ENCODE data around the gene ZNF792.
A peak's percentile ranks its signal among the peaks of the same experiment; 100 is the strongest.

DNA sequence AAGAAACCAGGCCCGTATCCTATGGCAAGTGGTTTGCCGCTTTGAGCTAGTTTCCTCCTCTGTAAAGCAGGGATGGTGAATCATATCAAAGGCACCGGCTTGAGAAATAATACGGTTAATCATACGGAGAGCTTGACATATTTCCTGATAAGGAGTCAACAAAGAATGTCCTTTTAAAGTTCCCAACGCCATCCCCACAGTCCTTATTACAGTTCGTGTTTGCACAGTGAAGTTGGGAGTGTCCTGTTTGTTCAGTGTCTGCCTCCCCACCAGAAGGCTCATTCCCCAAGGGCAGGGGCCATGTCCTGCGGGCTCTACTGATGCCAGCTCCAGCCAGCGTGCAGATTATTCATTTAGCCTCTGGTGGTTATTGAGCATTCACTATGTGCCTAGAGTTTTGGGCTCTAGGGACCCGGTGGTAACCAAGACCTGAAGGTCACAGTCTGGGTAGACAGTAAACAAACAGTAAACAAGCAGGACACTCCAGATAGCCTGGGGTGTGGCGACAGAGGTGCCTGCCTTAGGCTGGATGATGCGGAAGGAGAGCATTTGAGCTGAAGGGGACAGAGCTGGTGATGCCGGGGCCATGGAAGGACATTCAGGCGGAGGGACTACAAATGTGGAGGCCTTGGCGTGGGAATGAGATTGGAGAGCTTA, 42.4 kb upstream of the ZNF792 start:
- TF ChIP-seq, protein P1, sequence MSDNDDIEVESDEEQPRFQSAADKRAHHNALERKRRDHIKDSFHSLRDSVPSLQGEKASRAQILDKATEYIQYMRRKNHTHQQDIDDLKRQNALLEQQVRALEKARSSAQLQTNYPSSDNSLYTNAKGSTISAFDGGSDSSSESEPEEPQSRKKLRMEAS (IDR thresholded peaks at IDR 0.05), result peak; percentile 95
- TF ChIP-seq, protein P2, sequence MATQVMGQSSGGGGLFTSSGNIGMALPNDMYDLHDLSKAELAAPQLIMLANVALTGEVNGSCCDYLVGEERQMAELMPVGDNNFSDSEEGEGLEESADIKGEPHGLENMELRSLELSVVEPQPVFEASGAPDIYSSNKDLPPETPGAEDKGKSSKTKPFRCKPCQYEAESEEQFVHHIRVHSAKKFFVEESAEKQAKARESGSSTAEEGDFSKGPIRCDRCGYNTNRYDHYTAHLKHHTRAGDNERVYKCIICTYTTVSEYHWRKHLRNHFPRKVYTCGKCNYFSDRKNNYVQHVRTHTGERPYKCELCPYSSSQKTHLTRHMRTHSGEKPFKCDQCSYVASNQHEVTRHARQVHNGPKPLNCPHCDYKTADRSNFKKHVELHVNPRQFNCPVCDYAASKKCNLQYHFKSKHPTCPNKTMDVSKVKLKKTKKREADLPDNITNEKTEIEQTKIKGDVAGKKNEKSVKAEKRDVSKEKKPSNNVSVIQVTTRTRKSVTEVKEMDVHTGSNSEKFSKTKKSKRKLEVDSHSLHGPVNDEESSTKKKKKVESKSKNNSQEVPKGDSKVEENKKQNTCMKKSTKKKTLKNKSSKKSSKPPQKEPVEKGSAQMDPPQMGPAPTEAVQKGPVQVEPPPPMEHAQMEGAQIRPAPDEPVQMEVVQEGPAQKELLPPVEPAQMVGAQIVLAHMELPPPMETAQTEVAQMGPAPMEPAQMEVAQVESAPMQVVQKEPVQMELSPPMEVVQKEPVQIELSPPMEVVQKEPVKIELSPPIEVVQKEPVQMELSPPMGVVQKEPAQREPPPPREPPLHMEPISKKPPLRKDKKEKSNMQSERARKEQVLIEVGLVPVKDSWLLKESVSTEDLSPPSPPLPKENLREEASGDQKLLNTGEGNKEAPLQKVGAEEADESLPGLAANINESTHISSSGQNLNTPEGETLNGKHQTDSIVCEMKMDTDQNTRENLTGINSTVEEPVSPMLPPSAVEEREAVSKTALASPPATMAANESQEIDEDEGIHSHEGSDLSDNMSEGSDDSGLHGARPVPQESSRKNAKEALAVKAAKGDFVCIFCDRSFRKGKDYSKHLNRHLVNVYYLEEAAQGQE (IDR thresholded peaks at IDR 0.05), result no peak
- peak; percentile 64; the same call in 1 of the 2 replicates for TF ChIP-seq ESRRA (IDR thresholded peaks at IDR 0.05; ENCODE audit: borderline replicate concordance, low read length)
- TF ChIP-seq, protein P3, sequence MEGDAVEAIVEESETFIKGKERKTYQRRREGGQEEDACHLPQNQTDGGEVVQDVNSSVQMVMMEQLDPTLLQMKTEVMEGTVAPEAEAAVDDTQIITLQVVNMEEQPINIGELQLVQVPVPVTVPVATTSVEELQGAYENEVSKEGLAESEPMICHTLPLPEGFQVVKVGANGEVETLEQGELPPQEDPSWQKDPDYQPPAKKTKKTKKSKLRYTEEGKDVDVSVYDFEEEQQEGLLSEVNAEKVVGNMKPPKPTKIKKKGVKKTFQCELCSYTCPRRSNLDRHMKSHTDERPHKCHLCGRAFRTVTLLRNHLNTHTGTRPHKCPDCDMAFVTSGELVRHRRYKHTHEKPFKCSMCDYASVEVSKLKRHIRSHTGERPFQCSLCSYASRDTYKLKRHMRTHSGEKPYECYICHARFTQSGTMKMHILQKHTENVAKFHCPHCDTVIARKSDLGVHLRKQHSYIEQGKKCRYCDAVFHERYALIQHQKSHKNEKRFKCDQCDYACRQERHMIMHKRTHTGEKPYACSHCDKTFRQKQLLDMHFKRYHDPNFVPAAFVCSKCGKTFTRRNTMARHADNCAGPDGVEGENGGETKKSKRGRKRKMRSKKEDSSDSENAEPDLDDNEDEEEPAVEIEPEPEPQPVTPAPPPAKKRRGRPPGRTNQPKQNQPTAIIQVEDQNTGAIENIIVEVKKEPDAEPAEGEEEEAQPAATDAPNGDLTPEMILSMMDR (IDR thresholded peaks at IDR 0.05), result peak; percentile 24; the same call in 2 of the 3 replicates
- no peak for TF ChIP-seq CBX8 (IDR thresholded peaks at IDR 0.05)
- TF ChIP-seq MYC (IDR thresholded peaks at IDR 0.05; ENCODE audit: borderline replicate concordance, low read length), result peak; percentile 69
